CD4-positive, alpha-beta T cell treated with Interleukin-15 for 4 hours (primary cell): ENCODE measurements around the gene TTC23.
"Not testable (repeated sequence)": the region's sequence is repeated elsewhere in the genome, so short reads cannot be mapped to it uniquely, and the experiment has no call there.

Experiments
- DNase-seq: peaks from one replicate; pipeline ENCODE4 v3.0.0-alpha.2; 2020; ENCODE audit warnings: low spot score

TTC23 gene

GRCh38 chr15:99250001-99250400, 620 bp upstream of the TTC23 start:
- DNase-seq: no peak

- DNase-seq: no peak
Measured at GRCh38 chr15:99248000-99248715, 1.2 kb downstream of the TTC23 start.

DNA sequence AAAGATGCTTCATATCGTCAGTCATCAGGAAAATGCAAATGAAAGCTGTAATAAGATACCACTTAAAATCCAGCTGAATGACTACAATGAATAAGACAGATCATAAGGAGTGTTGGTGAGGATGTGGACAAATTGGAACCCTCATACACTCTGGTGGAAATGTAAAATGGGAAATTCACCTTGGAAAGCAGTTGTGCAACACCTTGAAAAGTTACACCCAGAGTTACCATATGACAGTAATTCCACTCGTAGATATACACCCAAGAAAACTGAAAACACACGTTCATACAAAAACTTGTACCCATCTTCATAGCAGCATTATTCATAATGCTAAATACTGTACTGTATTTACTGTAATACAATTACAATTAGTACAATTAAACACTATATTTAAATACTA, 2.3 kb downstream of the TTC23 start:
- DNase-seq: no peak

GRCh38 chr15:99244306-99244705, 5.1 kb downstream of the TTC23 start:
- no peak for DNase-seq

DNA sequence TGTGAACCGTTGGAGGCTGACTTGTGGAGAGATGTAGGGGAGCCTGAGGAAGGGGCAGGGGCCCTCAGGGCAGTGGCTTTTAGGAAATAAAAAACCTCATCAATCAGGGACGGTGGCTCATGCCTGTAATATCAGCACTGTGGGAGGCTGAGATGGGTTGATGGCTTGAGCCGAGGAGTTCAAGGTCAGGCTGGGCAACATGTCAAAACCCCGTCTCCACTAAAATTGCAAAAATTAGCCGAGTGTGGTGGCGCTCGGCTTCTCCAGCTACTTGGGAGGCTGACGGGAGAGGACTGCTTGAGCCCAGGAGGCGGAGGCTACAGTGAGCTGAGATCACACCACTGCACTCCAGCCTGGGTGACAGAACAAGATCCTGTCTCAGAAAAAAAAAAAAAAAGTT, 7.6 kb downstream of the TTC23 start:
- no peak for DNase-seq

GRCh38 chr15:99239545-99240198, 9.7 kb downstream of the TTC23 start:
- DNase-seq: peak; percentile 7

GRCh38 chr15:99238849-99239248, 10.5 kb downstream of the TTC23 start:
- DNase-seq: no peak

GRCh38 chr15:99234160-99234559, 15.2 kb downstream of the TTC23 start:
- DNase-seq: not testable (repeated sequence)

- DNase-seq: no peak
Measured at GRCh38 chr15:99232740-99233139, 16.6 kb downstream of the TTC23 start.

GRCh38 chr15:99230867-99231266, 18.5 kb downstream of the TTC23 start:
- DNase-seq: no peak

- no peak for DNase-seq
Measured at GRCh38 chr15:99228120-99228770, 21.1 kb downstream of the TTC23 start.

GRCh38 chr15:99226802-99227201, 22.6 kb downstream of the TTC23 start:
- DNase-seq: no peak

DNA sequence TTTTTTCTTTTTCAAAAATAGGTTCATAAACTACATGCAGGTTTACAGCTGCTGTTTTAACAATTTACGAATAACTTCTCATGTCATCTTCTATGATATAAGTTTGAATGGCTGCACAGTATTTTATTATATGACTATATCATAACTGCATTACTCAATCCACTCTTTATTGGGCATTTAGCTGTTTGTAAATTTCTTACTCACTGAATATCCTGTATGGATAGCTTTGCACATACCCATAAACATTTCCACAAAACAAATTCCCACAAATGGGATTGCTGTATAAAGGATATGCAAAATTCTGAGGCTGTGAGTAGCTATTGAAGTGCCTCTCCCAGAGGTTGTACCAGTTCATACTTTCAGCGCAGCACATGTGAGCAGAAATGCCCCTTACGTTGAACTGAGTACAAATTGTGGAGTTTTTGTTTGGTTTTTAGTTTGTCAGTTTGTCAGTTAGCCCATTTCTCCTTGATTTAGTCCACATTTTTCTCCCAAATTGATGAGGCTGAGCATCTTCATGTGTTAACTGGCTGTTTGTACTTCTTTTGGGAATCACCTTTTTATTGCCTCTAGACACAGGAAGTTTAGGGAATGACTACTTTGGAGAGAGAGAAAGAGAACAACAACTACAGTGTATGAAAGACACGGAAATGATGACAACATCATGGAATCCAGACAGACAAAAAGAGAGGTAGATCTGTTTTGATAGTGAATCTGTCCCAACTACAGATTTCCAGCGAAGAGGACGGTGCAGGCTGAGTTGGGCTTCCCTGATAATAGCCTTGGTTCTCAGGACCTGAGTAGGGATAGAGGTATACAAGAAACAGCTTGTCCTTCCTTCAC, 24.8 kb downstream of the TTC23 start:
- no peak for DNase-seq

- peak; percentile 54 for DNase-seq
Measured at GRCh38 chr15:99213187-99213811, 36.1 kb downstream of the TTC23 start.

GRCh38 chr15:99212406-99212805, 37.0 kb downstream of the TTC23 start:
- no peak for DNase-seq

- DNase-seq: no peak
Measured at GRCh38 chr15:99211926-99212325, 37.5 kb downstream of the TTC23 start.

DNA sequence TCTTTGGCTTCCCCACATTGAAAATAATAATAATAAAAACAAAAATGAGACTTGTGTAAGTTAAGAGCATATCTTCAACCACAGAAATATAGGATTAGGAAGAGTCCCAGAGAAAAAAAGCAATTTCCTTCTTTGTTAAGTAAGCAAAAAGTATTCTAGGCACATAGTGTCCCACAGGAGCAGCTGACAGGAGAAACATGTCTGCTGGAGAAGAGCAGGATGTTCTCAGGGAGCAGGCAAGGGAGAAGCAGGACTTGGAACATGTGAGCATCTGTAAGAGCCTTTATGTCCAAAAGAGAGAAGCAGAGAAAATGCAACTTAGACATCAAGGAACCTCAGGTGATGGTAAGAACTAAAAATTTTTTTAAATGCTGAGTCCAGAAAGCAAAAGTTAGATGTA, 39.0 kb downstream of the TTC23 start:
- DNase-seq: no peak

- DNase-seq: no peak
Measured at GRCh38 chr15:99209326-99209725, 40.1 kb downstream of the TTC23 start.

- DNase-seq: no peak
Measured at GRCh38 chr15:99207672-99208071, 41.7 kb downstream of the TTC23 start.

GRCh38 chr15:99202176-99202552, 47.2 kb downstream of the TTC23 start:
- DNase-seq: no peak

DNA sequence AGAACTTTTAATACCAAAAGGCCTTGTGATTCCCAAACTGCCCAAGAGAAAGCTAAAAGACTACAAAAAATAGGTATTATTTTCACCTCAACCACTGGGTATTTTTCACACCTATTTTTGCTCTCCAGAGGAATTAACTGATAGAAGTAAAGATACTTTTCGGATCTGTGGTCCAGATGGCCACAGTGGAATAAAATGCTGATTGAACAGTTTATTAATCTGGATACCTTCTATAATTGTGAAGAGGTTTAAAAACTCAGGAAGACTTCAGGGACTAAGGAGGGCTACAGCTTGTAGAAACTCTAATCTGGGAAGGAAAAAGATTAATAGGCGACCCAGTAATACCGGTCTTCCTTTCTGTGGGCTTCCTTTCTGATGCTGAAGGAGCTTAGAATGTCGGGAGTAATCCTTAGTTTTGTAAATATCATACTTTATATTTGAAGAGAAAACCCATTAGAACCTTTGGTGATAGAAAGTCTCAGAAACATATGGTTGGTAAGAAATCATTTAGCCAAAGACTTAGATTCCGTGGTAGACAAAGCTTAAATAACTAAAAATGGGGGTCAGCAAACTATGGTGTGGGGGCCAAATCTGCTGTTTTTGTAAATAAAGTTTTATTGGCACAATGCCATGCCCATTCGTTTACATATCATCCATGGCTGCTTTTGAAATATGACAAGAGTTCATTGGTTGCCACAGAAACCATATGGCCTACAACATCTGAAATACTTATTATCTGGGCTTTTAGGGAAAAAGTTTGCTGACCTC, 47.8 kb downstream of the TTC23 start:
- no peak for DNase-seq
